KMS-11 (cell line): ENCODE data around the gene MAF.

ENCODE experiments used
- H2AFZ ChIP-seq: fragments of 200-600 bp; sonication (generic); 2 replicates; pipeline ENCODE4 v1.6.1; 2016; ENCODE audit warnings: antibody characterized with exemption, mixed run types, low read depth
- H3K27ac ChIP-seq: fragments of 200-600 bp; sonication (generic); 2 replicates; pipeline ENCODE4 v1.6.1; 2016; ENCODE audit warnings: mild to moderate bottlenecking, mixed run types
- H3K27me3 ChIP-seq: fragments of 200-600 bp; sonication (generic); 2 replicates; pipeline ENCODE4 v1.6.1; 2017; ENCODE audit warnings: mild to moderate bottlenecking, low read depth, mixed run types, moderate library complexity; ENCODE audit not compliant: insufficient read depth
- H3K36me3 ChIP-seq: fragments of 200-600 bp; sonication (generic); 2 replicates; pipeline ENCODE4 v1.6.1; 2017; ENCODE audit warnings: mild to moderate bottlenecking, mixed run types; ENCODE audit not compliant: insufficient read depth
- H3K4me1 ChIP-seq: fragments of 200-600 bp; sonication (generic); 2 replicates; pipeline ENCODE4 v1.6.1; 2016; ENCODE audit warnings: mild to moderate bottlenecking, low read depth, mixed run types; ENCODE audit not compliant: poor library complexity, severe bottlenecking
- H3K4me2 ChIP-seq: fragments of 200-600 bp; sonication (generic); 2 replicates; pipeline ENCODE4 v1.7.0; 2016; ENCODE audit warnings: mild to moderate bottlenecking, mixed run types
- H3K4me3 ChIP-seq: fragments of 200-600 bp; sonication (generic); IDR thresholded peaks from 2 replicates; pipeline ENCODE4 v1.6.1; 2017; ENCODE audit warnings: low read depth, low read length, mixed read lengths; ENCODE audit not compliant: insufficient read depth
- H3K79me2 ChIP-seq: fragments of 200-600 bp; sonication (generic); 2 replicates; pipeline ENCODE4 v1.6.1; 2016; ENCODE audit warnings: low read depth, mixed run types; ENCODE audit not compliant: insufficient read depth
- H3K9ac ChIP-seq: fragments of 200-600 bp; sonication (generic); 2 replicates; pipeline ENCODE4 v1.6.1; 2016; ENCODE audit warnings: mild to moderate bottlenecking, mixed run types
- H4K20me1 ChIP-seq: fragments of 200-600 bp; sonication (generic); 2 replicates; pipeline ENCODE4 v1.6.1; 2016; ENCODE audit warnings: mild to moderate bottlenecking, mixed run types; ENCODE audit not compliant: insufficient read depth
- CTCF ChIP-seq: fragments of 200-600 bp; sonication (generic); conservative IDR thresholded peaks from 2 replicates; pipeline ENCODE4 v1.6.1; 2017; ENCODE audit warnings: low read depth, mild to moderate bottlenecking, antibody characterized with exemption, low read length, moderate library complexity, mixed read lengths

The MAF gene

GRCh38 chr16:79623824-79624223 lies 23.3 kb upstream of the MAF start:
- no peaks in the 10 kb centered on the region for H3K36me3 ChIP-seq
- H3K4me1 ChIP-seq, result peaks cover 42% of the 10 kb centered on the region
- no peak for TF ChIP-seq CTCF
- no peaks in the 10 kb centered on the region for H3K27me3 ChIP-seq
- no peak overlapping the region for H3K27ac ChIP-seq
- H4K20me1 ChIP-seq, result no peaks in the 10 kb centered on the region
- H3K4me2 ChIP-seq, result no peak overlapping the region
- H3K9ac ChIP-seq, result no peak overlapping the region
- no peaks in the 10 kb centered on the region for H3K79me2 ChIP-seq
- H3K4me3 ChIP-seq, result no peak overlapping the region
- H2AFZ ChIP-seq, result no peak overlapping the region

GRCh38 chr16:79623062-79623461 lies 22.5 kb upstream of the MAF start:
- Histone ChIP-seq H3K4me2 (no peak overlapping the region), H3K79me2 (no peaks in the 10 kb centered on the region), H4K20me1 (no peaks in the 10 kb centered on the region), H3K4me3 (no peak overlapping the region), H3K27me3 (no peaks in the 10 kb centered on the region), H3K4me1 (peaks cover 38% of the 10 kb centered on the region), H3K9ac (no peak overlapping the region), H2AFZ (no peak overlapping the region), H3K36me3 (no peaks in the 10 kb centered on the region), H3K27ac (no peak overlapping the region)
- TF ChIP-seq CTCF, result no peak

- Histone ChIP-seq H3K4me2 (no peak overlapping the region), H3K4me3 (no peak overlapping the region), H3K36me3 (no peaks in the 10 kb centered on the region), H4K20me1 (no peaks in the 10 kb centered on the region), H3K27me3 (no peaks in the 10 kb centered on the region), H3K27ac (no peak overlapping the region), H3K79me2 (no peaks in the 10 kb centered on the region), H3K4me1 (peaks cover 19% of the 10 kb centered on the region), H2AFZ (no peak overlapping the region), H3K9ac (no peak overlapping the region)
- no peak for TF ChIP-seq CTCF
Observed at GRCh38 chr16:79621027-79621426, 20.5 kb upstream of the MAF start.

GRCh38 chr16:79618692-79619050 lies 18.1 kb upstream of the MAF start:
- TF ChIP-seq CTCF, result no peak
- Histone ChIP-seq H3K4me2 (no peak overlapping the region), H2AFZ (no peak overlapping the region), H4K20me1 (no peaks in the 10 kb centered on the region), H3K4me1 (peaks cover 5% of the 10 kb centered on the region), H3K27me3 (no peaks in the 10 kb centered on the region), H3K4me3 (no peak overlapping the region), H3K9ac (no peak overlapping the region), H3K36me3 (no peaks in the 10 kb centered on the region), H3K27ac (no peak overlapping the region), H3K79me2 (no peaks in the 10 kb centered on the region)
